Tibial artery (tissue), 4 donors: ENCODE measurements around the gene TSPAN18.

ENCODE experiments used
- DNase-seq, 2 donors: peaks; one replicate each; pipeline ENCODE4 v3.0.0-alpha.2; 2019
- H3K27ac ChIP-seq, 2 donors: fragments of 200-600 bp; sonication (generic) in 1 of 2; 1 replicate in 1 of 2; 2 replicates in 1 of 2; pipeline ENCODE4 v1.5.1; 2018 to 2019; ENCODE audit warnings: mild to moderate bottlenecking in 1 of 2
- H3K27me3 ChIP-seq, 2 donors: fragments of 200-600 bp; sonication (generic) in 1 of 2; one replicate each; pipeline versions ENCODE4 v1.5.1 to v1.6.0; 2016 to 2019
- H3K36me3 ChIP-seq, 3 donors: fragments of 200-600 bp; sonication (generic) in 2 of 3; one replicate each; pipeline ENCODE4 v1.5.1; 2016 to 2019; ENCODE audit warnings: mild to moderate bottlenecking in 2 of 3
- H3K4me1 ChIP-seq, 4 donors: fragments of 200-600 bp; sonication (generic) in 2 of 4; 1 replicate in 3 of 4; 2 replicates in 1 of 4; pipeline ENCODE4 v1.5.1; 2016 to 2019
- H3K4me3 ChIP-seq, 2 donors: fragments of 200-600 bp; sonication (generic) in 1 of 2; 1 replicate in 1 of 2; 2 replicates in 1 of 2; pipeline ENCODE4 v1.5.1; 2018 to 2019; ENCODE audit warnings: mild to moderate bottlenecking in 2 of 2
- H3K9me3 ChIP-seq, 3 donors: fragments of 200-600 bp; sonication (generic) in 1 of 3; one replicate each; pipeline ENCODE4 v1.5.1; 2016 to 2019
- CTCF ChIP-seq, 2 experiments: fragments of 200-600 bp in 1 of 2; fragments of 450-650 bp in 1 of 2; IDR thresholded peaks; one replicate each; pipeline ENCODE4 v1.5.1; 2017 to 2019; ENCODE audit warnings: antibody characterized with exemption in 2 of 2, mild to moderate bottlenecking in 1 of 2, moderate library complexity in 1 of 2
- intact Hi-C: fragments of 100-400 bp; cut with DNase I; formaldehyde crosslinking; loops from one replicate; pipeline ENCODE4 v1.15.0; 2023; ENCODE audit warnings: low total_unique reads

Gene TSPAN18

GRCh38 chr11:44969651-44970252 is 243.0 kb downstream of the TSPAN18 start:
- Histone ChIP-seq H3K27me3 (no peaks in the 10 kb centered on the region), H3K36me3 (no peaks in the 10 kb centered on the region), H3K4me3 (no peak overlapping the region), H3K4me1 (peaks cover 0 to 20% (median 7%) of the 10 kb centered on the region in 4 donors), H3K9me3 (no peaks in the 10 kb centered on the region), H3K27ac (no peak overlapping the region)
- intact Hi-C loops: no loop called here
- no peak for DNase-seq
- TF ChIP-seq CTCF (IDR thresholded peaks at IDR 0.05): no peak

DNA sequence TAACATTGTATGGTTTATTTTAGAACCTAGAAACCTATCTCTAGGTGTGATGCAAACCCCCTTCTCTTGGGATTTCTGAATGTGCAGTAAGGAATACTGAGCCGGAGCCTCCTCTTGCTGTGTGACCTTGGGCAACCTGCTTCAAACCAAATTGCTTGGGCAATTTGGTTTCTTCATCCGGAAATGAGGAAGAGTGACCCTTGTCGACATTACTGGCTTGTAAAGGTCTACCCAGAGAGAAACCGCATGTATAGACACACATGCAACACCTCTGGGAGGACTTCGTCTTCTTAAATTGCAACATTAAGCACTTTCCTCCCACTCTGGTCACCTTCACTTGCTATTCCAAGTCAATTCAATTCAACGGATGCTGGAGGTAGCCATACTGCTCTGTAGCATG is 243.5 kb downstream of the TSPAN18 start:
- Histone ChIP-seq H3K27me3 (no peaks in the 10 kb centered on the region), H3K4me1 (peaks cover 0 to 20% (median 7%) of the 10 kb centered on the region in 4 donors), H3K27ac (no peak overlapping the region), H3K4me3 (no peak overlapping the region), H3K36me3 (no peaks in the 10 kb centered on the region), H3K9me3 (no peaks in the 10 kb centered on the region)
- no peak for DNase-seq
- TF ChIP-seq CTCF (IDR thresholded peaks at IDR 0.05): no peak
- intact Hi-C loops: no loop called here

DNA sequence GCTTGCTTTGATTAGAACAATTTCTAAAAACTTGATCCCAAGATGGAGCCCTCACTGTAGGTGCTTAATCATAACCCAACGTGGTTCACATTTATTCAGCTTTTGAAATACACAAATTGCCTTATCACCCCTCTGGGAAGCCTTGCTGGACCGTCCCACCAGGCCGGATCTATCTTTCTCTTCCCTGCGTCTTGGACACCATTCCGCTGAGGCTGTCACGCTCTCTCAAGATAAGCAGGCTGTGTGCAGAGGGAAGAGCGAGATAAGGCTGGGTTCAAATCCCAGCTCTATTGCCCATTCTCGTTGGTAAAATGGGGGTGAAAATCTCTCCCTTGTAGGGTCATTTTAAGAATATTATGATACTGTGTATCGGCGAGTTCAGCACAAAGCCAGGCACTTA is 244.4 kb downstream of the TSPAN18 start:
- H3K4me3 ChIP-seq: no peak overlapping the region
- no peaks in the 10 kb centered on the region for H3K9me3 ChIP-seq
- no peak for TF ChIP-seq CTCF (IDR thresholded peaks at IDR 0.05)
- H3K27me3 ChIP-seq: no peaks in the 10 kb centered on the region
- no peaks in the 10 kb centered on the region for H3K36me3 ChIP-seq
- peaks cover 0 to 20% (median 7%) of the 10 kb centered on the region in 4 donors for H3K4me1 ChIP-seq
- intact Hi-C loops: no loop called here
- no peak overlapping the region for H3K27ac ChIP-seq
- no peak for DNase-seq

GRCh38 chr11:44972746-44973435 is 246.1 kb downstream of the TSPAN18 start:
- DNase-seq: no peak
- no peaks in the 10 kb centered on the region for H3K27me3 ChIP-seq
- no peak overlapping the region for H3K4me3 ChIP-seq
- no peaks in the 10 kb centered on the region for H3K9me3 ChIP-seq
- intact Hi-C loops: no loop called here
- no peak overlapping the region for H3K27ac ChIP-seq
- H3K36me3 ChIP-seq: no peaks in the 10 kb centered on the region
- TF ChIP-seq CTCF (IDR thresholded peaks at IDR 0.05): no peak
- H3K4me1 ChIP-seq: peaks cover 0 to 20% (median 7%) of the 10 kb centered on the region in 4 donors

GRCh38 chr11:44973632-44974401 is 247.1 kb downstream of the TSPAN18 start:
- no peak for DNase-seq
- H3K36me3 ChIP-seq: no peaks in the 10 kb centered on the region
- H3K4me3 ChIP-seq: no peak overlapping the region
- no peak overlapping the region for H3K27ac ChIP-seq
- intact Hi-C loops: no loop called here
- H3K9me3 ChIP-seq: no peaks in the 10 kb centered on the region
- H3K27me3 ChIP-seq: no peaks in the 10 kb centered on the region
- TF ChIP-seq CTCF (IDR thresholded peaks at IDR 0.05): no peak
- H3K4me1 ChIP-seq: peaks cover 0 to 20% (median 7%) of the 10 kb centered on the region in 4 donors
